ENCODE data around the gene ATP11A.
"Not testable (repeated sequence)": the region's sequence is repeated elsewhere in the genome, so short reads cannot be mapped to it uniquely, and the experiment has no call there.

Gene ATP11A

GRCh38 chr13:112836940-112837339 lies 147.1 kb downstream of the ATP11A start:
- no peak for DNase-seq (ENCODE audit: low read depth in 1 of 2, low spot score in 1 of 2)

- DNase-seq (ENCODE audit: low read depth in 1 of 2, low spot score in 1 of 2), result no peak
Observed at GRCh38 chr13:112837371-112838037, 147.7 kb downstream of the ATP11A start.

DNA sequence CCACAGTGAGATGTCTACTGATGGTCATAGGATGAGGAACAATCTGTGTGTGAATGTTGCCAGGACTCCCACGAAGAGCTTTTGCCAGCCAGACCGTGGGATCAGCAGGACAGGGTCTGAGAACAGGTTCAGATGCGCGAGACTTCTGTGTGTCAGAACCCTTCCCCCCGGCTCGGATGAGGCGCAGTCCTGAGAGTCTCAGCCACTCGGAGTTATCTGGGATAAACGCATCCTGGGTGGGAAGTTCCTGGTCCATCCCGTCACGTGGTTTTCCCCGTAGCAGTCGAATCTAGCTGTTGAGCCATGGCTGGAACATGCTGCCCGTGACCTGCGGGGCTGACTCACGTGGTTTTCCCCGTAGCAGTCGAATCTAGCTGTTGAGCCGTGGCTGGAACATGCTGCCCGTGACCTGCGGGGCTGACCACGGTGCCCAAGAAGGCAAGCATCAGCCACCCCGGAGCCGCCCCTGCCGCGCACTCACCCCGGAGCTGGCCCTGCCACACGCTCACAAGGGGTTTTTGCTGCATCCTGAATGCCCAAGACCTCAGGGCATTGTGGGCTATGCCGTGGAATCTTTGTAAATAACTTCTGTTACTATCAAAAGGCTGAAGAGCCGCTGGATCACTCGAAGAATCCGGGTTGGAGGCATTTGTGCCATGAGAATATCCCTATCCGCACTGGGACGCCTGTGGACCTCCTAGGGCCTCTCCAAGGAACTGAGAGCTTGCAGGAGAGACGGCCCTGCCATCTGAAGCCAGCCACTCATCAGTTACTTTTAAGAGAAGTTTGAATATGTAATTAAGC lies 148.4 kb downstream of the ATP11A start:
- DNase-seq (ENCODE audit: low read depth in 1 of 2, low spot score in 1 of 2), result no peak

- DNase-seq (ENCODE audit: low read depth in 1 of 2, low spot score in 1 of 2), result no peak
Observed at GRCh38 chr13:112838842-112839117, 148.9 kb downstream of the ATP11A start.

DNA sequence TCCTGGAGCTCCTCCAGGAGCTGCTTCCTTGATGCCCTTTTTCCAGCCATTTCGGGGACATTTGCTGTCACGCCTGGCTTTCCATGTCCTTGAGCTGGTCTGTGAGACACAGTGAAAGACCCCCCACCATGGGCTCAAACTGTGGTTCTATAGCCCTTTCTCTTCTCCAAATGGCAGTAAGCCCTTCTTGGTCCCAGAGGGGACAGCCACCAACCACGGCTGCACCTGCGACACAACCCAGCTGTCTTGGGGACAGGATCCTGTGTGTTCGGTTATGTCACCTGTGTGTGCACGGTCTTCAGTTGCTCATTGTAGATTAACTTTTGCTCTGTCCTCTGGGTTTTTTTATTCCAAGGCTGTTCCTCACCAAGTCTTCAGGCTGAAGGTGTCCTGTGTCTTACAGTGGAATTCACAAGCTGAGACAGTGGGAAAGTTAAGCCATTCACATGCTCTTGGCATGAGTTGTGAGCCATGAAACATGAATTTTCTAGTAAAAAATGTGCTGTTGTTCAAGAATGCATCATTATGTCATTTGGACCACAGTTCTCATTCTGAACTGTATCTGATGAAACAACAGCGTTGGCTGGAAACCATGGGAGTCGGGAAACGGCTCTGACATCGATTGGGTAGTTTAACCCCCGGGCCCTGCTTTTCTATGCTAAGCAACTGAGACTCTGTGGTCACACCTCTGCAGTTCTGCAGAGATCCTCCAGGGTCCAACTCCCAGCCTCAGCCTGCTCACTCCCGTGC lies 149.7 kb downstream of the ATP11A start:
- no peak for DNase-seq (ENCODE audit: low read depth in 1 of 2, low spot score in 1 of 2)

DNA sequence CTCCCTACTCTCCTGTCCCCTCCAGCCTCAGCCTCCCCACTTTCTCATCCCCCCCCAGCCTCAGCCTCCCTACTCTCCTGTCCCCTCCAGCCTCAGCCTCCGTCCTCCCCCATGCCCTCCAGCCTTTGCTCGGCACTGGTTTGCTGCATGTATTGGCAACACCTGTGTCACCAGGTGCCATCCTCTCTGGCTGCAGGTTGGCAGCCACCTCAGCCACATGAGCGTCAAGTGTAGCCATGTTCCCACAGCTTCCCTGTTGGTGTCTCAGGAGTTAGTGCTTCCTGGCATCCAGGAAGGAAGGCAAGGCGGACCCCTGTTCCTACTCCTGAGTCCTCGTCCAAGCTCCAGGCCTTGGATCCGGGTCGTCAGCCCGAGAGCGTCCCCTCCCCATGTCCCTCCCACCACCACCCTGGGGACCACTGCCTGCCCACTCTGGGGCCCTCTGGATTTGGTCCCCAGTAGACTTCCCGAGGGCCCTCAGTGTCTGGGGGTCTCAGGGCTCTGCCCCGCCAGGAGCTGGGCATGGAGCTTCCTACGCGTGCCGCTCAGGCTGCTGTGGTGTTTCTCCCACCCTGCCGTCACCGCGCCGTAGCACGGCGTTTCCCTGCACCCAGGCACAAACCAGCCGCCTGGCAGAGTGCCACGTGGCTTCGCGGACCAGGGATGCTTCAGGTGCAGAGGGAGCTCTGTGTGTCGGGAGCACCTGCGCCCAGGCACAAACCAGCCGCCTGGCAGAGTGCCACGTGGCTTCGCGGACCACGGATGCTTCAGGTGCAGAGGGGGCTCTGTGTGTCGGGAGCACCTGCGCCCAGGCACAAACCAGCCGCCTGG lies 150.8 kb downstream of the ATP11A start:
- no peak for DNase-seq (ENCODE audit: low read depth in 1 of 2, low spot score in 1 of 2)

- not testable (repeated sequence) for DNase-seq (ENCODE audit: low read depth in 1 of 2, low spot score in 1 of 2)
Observed at GRCh38 chr13:112841303-112842015, 151.6 kb downstream of the ATP11A start.

DNA sequence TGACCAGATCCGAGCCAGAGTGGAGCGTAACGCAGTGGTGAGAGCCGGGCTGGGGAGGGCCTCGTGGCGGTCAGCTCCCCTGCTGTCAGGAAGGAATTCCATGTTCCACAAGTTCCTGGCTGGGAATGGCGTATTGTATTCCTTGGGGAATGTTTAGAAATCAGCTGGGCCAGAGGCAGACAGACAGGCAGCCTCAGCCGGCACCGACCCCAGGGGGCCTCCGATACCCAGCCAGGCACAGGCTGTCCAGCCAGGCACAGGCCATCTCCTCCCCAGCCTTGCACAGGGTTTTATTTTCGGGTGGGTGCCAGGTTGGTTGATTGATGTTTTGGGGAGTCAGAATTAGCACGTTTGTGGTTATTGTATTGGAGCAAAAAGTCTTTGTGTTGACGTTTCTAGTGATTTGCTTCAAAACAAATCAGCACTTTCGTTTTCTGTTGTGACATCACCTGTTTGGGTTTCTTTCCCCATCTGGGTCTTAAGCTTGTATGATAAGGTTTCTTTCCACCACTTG lies 152.6 kb downstream of the ATP11A start:
- no peak for DNase-seq (ENCODE audit: low read depth in 1 of 2, low spot score in 1 of 2)

GRCh38 chr13:112842931-112843391 lies 153.1 kb downstream of the ATP11A start:
- no peak for DNase-seq (ENCODE audit: low read depth in 1 of 2, low spot score in 1 of 2)

- DNase-seq (ENCODE audit: low read depth in 1 of 2, low spot score in 1 of 2), result no peak
Observed at GRCh38 chr13:112843392-112844111, 153.7 kb downstream of the ATP11A start.

GRCh38 chr13:112844411-112844810 lies 154.6 kb downstream of the ATP11A start:
- DNase-seq (ENCODE audit: low read depth in 1 of 2, low spot score in 1 of 2), result no peak

GRCh38 chr13:112844879-112845278 lies 155.0 kb downstream of the ATP11A start:
- no peak for DNase-seq (ENCODE audit: low read depth in 1 of 2, low spot score in 1 of 2)

GRCh38 chr13:112845511-112846144 lies 155.8 kb downstream of the ATP11A start:
- DNase-seq (ENCODE audit: low read depth in 1 of 2, low spot score in 1 of 2), result no peak

DNA sequence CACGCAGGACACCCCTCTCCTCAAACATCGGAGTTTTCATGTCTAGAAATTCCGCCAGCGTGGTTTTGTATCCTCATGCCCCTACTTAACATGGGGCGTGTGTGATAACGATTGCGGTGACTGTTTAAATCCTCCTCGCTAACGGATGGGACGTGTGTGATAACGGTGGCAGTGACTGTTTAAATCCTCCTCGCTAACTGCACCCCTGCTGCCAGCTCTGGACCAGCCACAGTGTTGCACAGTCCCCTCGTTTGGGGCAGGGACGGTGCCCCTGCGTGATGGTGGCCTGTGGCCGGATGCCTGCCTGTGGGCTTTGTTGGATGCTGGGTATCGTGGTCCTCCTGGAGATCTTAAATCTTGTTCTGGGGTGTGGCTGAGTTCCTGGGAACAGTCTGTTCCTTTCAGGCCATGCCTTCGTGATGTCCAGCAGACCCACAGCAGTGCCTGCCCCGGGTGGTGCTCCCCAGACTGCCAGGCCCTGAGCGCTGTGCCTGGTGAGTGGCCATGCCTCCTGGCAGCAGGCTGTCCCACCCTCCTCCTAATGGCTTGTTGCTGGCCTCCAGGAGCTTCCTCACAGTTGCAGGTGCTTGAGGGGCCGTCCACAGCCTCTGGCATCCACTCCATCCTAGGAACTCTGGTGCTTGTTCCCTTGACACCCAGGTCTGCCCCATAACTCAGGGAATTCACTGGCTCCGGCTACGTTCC lies 156.7 kb downstream of the ATP11A start:
- no peak for DNase-seq (ENCODE audit: low read depth in 1 of 2, low spot score in 1 of 2)

GRCh38 chr13:112849500-112849899 lies 159.7 kb downstream of the ATP11A start:
- DNase-seq (ENCODE audit: low read depth in 1 of 2, low spot score in 1 of 2), result no peak

DNA sequence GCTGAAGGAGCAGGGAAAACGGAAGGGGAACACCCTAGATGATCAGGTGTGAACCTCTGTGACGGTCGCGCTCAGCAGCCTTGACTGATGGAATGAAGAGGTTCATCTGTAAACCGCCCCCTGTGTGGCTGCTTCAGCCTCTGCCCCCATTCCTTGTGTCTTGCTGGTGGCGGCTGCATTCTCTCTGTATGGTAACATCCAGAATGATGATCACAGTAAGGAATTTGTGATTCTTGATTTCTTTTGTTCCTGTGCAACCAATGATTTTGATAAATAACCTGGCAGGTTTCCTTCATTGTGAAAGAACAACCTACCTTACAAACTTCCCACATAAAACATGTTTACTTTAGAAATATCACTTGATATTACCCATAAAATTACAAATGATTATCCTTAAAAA lies 160.4 kb downstream of the ATP11A start:
- DNase-seq (ENCODE audit: low read depth in 1 of 2, low spot score in 1 of 2), result no peak

DNA sequence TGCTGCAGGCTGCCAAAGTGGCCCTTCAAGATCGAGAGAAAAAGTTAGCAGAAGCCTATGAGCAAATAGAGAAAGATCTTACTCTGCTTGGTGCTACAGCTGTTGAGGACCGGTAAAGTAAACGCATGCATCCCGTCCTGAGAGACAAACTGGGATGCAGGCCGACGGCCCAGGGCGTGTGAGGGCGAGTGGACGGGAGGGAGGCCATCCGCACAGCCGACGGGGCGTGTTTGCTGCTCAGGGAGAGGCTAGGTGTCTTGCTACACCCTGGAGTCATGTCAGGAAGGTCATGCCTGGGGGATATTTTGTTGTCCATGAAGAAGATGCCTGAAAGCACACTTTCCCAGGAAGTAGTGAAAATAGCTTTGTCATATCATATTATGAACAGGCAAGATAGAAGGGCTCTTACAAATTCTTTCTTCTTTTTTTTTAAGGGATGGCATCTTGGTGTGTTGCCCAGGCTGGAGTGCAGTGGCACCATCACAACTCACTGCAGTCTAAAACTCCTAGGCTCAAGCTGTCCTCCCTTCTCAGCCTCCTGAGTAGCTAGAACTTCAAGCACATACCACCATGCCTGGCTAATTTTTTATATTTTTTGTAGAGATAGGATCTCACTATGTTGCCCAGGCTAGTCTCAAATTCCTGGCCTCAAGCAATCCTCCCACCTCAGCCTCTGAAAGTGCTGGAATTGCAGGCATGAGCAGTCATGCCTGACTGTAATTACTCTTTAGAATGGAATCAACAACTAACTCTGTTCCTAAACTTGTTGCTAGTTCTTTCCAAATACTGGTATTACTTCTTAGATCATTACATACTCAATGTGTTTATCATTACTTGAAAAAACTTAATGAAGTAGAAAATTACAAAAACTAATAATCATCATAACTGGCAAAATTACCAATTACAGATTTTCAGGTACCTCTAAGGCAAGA lies 161.5 kb downstream of the ATP11A start:
- DNase-seq (ENCODE audit: low read depth in 1 of 2, low spot score in 1 of 2), result no peak

DNA sequence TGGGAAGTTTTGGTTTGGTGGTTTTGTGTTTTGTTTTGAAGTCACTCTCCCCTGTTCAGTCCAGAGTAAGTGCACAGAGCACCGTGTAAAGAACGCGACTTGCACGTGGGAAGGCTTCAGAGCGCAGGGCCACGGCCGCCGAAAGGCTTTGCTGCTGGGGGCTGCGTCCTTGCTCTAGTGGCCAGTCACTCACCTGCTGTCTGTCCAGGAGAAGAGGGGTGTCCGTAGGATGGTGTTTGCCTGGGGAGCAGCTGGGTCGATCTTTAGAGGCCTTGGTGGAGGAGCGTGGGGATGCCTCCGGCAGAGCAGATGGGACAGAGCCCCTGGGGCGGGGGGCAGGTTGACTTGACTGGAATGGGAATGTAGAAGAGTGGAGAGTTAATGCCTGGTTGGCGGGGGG lies 162.6 kb downstream of the ATP11A start:
- no peak for DNase-seq (ENCODE audit: low read depth in 1 of 2, low spot score in 1 of 2)
